NCI-H1436 (cell line): ENCODE measurements around the gene ADGRV1.

Source experiments
- DNase-seq: peaks from one replicate; lab custom pipeline; 2025; lab: John Stamatoyannopoulos, UW

The ADGRV1 gene

GRCh38 chr5:91162534-91163381 lies 604.2 kb downstream of the ADGRV1 start:
- DNase-seq, result no peak

GRCh38 chr5:91164424-91164823 lies 605.8 kb downstream of the ADGRV1 start:
- DNase-seq, result no peak

DNA sequence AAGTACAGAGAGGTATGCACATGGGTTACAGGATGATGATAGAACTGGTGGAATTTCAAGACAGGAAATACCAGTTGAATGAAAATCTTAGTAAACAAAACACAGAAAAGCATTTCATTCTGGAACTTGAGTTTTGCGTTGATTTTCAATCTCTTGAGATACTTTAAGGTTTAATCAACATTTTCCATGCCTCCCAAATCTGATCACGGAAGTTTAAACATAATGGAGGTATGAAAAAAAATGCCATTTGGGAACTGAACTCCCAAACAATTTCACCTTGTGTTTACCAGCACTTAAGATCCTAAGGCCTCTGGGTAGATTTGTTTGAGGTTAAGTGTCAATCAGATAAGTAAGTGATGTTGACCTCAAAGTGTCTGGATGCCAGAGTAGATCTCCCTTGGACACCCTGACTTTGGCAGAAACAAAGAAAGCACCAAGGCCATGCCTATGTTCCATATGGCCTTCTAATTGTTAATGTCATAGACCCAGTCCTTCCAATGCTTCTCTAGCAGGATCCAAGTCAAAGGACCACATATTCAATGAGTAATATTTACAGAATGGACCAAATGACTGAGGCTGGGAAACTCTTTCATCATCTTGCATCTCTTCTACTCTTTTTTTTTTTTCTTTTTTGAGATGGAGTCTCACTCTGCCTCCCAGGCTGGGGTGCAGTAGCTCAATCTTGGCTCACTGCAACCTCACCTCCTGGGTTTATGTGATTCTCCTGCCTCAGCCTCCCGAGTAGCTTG lies 607.6 kb downstream of the ADGRV1 start:
- no peak for DNase-seq

DNA sequence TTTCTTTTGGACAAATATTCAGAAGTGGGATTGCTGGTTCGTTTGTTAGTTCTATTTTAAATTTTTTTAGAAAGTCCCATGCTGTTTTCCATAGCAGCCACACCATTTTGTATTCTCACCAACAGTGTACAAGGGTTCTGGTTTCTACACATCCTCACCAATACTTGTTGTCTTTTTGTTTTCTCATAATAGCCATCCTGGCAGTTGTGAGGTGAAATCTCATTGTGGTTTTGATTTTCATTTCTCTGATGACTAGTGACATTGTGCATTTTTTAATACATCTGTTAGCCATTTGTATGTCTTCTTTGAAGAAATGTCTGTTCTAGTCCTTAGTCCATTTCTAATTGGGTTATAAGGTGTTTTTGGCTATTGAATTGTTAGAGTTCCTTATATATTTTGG lies 610.3 kb downstream of the ADGRV1 start:
- DNase-seq, result no peak

DNA sequence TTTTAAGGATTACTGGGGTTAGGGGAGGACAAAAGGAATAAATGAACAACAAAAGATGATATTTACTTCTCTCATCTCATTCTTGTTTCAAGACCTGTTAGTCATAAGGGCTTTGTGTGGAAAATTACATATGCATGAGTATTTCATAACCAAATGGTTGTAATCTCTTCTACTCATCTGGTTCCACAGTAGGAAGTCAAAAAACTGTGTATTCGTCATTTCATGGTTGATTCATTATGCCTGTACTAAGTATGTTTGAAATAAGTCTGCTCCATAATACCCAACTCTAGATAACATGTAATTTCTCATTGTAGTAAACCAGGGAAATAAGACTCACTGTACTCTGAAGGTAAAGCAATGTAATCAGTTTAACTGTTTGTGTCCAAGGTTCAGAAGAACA lies 611.7 kb downstream of the ADGRV1 start:
- DNase-seq, result no peak

DNA sequence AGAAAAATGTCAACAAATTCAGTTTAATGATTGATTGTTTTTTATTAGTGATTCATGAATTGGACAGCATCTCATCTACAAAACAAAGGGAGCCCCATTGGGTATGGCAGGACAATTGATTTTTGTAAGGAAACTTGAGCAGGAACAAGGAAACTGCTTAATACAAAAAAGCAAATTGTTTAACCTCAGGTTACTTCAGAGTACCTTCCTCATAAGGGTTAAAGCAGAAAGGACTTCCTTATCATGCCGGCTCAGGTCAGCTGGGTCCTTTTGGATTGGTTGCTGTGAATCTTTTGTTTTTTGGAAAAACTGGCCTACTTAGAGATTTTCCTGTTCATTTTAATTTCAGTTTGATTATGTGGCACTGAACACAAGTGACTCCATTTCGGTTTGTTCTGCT lies 612.7 kb downstream of the ADGRV1 start:
- no peak for DNase-seq

DNA sequence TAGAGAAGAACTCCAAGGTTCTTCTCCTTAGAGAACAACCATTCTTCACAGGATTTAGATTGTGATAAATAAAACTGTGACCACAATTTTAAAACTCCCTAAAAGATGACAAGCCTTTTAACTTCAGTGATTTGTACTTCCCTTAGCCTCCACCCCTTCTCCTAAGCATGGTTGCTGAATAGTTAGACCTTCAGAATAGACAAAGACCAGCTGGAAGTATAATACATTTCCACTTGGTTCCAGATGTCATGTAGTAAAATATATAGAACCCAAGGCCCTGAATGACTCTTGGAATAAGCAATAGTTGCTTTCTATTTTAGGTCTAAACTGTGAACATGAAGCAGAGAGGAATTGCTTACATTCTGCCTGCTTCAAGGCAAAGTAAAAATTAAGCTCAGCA lies 615.8 kb downstream of the ADGRV1 start:
- no peak for DNase-seq

GRCh38 chr5:91175708-91176107 lies 617.1 kb downstream of the ADGRV1 start:
- no peak for DNase-seq

GRCh38 chr5:91176288-91177016 lies 617.9 kb downstream of the ADGRV1 start:
- DNase-seq, result no peak

DNA sequence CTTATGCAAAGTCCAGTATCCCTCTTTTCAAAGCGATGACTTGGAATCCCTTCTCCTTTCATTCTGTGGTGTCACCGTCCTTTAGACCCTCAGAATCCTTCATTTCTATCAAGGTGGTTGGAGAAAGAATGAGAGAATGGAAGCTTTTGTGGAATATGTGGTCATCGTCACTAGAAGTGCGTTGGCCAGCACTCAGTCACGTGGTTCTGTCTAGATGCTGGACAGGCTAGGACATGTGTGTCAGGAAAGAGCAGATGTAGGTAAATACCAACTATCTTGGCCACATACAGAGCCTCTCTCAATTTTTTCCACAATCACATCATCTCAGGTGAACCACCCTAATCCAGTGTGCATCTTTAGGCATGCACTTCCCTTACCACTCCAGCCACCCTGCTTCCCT lies 618.5 kb downstream of the ADGRV1 start:
- DNase-seq, result no peak

- DNase-seq, result no peak
These were observed 619.0 kb downstream of the ADGRV1 start for GRCh38 chr5:91177639-91178038.

- no peak for DNase-seq
These were observed 619.9 kb downstream of the ADGRV1 start for GRCh38 chr5:91178461-91178860.

DNA sequence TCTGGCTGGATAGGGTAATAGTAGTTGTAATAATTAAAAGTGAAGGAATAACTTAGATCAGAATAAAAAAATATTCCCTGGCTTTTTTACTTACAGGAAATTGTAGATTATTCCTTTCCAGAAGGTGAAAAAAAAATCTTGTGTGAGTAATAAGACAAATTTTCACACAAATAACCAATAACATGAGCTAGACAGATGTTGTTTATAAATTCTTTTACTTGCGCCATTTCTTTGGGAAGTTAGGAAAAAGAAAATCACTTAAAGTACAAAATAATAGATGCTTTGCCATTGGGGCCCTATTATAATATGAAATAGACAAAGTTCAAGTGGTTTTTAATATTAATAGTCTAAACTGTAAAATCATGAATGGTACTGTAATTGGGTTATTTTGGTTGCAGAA lies 620.4 kb downstream of the ADGRV1 start:
- DNase-seq, result no peak

DNA sequence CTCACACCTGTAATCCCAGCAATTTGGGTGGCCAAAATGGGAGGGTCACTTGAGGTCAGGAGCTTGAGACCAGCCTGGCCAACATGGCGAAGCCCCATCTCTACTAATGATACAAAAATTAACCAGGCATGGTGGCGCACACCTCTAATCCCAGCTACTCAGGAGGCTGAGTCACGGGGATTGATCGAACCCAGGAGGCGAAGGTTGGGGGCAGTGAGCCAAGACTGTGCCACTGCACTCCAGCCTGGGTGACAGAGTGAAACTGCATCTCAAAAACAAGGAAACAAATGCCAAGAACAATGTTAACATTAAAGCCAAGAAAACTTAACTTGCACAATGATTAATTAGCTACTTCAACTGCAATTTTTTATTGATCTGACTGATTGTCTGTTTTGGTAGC lies 621.9 kb downstream of the ADGRV1 start:
- no peak for DNase-seq

DNA sequence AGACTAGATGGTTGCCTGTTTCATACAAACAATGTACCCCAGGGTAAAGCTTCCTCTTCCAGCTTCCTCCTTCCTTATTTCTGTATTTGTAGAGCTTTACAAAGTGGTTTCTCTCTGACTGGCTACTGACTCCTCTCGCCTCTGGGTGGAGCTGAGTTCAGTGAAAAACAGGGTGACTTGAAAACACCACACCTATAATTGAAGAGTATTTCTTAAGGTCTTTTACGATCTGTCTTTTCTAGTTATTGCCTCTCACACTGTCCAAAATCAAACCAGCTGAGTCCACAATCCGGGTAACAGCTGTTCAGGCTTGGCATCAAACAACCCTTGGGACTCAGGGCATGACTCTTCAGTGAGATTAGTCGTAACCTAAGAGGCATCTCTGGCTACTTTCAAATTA lies 624.2 kb downstream of the ADGRV1 start:
- DNase-seq, result no peak

DNA sequence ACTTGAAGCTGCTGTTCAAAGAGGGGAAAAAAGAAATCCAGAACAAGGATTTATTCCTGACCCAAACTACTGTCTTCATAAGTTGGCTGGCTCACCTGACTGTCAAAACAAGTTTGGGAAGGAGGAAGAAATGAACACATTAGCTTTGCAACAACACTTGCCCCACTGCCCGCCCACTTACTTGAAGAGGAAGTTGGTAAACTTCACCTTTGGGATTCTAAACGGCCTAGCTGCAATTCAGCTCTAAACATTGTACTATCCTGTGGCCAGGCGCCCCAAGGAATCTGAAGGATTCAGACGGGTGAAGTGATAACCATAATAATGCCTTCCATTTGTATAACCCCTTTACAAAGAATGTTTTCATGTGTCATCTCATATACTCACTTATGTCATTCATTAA lies 625.1 kb downstream of the ADGRV1 start:
- no peak for DNase-seq

DNA sequence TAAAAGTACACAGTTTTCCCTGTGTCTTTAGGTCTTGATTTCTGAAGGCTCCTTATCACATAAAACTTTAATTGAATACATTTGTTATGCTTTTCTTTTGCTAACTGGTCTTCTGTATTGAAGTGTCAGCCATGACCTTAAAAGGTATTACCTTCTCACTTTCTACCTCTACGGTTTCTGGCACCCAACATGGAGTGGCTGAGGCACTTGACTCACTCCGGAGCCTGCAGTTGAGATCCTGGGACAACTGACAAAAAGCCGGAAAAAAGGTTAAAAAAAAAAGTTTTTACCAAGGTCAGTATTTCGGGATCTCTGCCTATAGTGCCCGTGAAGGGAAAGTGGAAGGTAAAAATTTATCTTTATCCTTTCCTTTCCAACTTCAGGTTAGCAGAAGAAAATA lies 627.5 kb downstream of the ADGRV1 start:
- no peak for DNase-seq

DNA sequence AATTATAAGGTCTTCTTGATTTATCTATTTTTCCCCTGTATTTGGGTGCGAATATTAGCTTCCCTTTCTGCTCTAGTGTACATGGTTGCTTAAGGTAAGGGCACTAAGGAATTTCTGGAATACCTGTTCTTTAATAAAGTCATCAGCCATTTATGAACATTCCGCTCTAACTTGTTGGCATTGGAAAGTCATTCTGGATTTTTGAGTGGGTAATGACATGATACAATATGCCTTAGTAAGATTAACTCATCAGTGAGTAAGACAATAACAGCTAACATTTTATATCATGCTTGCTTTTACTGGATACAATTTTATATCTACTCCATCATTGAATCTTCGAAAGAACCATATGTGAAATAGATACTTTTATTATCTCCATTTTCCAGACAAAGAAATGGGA lies 628.4 kb downstream of the ADGRV1 start:
- DNase-seq, result no peak

DNA sequence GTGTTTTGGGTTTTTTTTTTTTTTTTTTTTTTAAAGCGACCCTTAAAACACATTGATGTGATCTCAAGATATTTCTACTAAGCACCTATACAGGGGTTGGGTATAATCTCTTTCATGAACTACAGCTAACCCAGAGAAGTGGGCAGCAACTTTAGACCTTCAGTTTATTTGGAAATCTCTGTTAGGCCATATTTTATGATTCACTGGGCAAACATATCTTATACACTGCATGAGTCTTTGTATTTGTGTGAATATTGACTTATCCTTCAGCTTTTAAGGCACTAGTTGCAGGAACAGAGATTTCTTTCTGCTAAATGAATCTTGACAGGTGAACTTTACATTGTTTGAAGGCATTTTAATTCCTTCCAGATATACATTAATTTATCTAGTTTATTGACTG lies 630.2 kb downstream of the ADGRV1 start:
- no peak for DNase-seq

DNA sequence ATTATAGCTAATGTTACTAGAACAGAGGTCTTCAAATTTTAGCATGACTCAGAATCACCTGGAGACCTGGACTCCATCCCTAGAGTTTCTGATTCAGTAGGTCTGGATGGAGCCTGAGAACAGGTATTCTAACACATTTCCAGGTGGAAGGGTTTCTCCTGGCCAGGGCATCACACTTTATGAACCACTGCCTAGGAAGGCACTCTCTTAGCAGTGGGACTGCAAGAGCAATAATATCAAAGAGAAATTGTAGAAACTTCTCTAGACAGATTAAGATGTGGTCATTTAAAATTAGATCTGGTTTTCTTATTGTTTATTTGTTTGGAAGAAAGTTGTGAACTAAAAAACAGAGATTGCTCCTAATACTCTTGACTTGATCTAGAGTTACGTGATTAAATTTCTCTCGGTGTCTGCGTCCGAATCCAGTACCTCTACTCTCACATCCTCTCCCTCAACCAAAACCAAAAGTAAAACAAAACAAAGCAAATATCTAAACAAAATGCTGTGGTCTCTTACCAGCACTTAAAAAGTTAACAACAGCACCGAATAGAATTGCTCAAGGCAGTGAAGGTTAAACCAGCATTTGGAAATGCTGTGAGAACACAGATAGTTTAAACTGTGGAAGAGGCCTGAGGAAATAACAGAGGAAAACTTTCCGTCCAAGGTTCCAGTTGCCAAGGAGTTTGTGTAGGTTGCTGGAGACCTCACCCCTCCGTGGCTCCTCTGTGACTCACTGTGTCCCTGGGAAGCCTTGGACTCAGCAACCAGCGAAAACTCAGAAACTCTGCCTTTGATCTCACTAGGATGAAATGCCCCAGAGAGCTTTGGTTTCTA lies 631.1 kb downstream of the ADGRV1 start:
- no peak for DNase-seq

DNA sequence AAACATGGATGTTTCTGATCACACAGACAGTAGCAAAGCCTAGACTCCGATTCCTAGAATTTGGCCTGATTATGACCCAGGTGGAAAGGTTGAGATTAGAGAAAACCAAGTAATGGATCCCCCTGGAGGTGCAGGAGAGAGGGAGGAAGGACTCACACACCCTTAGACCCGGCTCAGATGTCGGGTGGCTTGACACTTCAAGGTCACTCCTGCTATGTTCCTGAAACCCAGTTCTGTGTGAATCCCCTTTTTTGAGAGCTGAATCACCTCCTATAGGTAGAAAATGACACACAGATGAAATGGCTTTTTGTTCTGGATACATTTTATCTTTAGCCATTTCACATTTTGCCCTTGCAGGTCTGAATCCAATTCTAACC lies 631.7 kb downstream of the ADGRV1 start:
- no peak for DNase-seq

GRCh38 chr5:91194824-91195381 lies 636.3 kb downstream of the ADGRV1 start:
- peak; percentile 78 for DNase-seq
